ENCODE measurements around the gene GATA5.

- TF ChIP-seq, protein P1, sequence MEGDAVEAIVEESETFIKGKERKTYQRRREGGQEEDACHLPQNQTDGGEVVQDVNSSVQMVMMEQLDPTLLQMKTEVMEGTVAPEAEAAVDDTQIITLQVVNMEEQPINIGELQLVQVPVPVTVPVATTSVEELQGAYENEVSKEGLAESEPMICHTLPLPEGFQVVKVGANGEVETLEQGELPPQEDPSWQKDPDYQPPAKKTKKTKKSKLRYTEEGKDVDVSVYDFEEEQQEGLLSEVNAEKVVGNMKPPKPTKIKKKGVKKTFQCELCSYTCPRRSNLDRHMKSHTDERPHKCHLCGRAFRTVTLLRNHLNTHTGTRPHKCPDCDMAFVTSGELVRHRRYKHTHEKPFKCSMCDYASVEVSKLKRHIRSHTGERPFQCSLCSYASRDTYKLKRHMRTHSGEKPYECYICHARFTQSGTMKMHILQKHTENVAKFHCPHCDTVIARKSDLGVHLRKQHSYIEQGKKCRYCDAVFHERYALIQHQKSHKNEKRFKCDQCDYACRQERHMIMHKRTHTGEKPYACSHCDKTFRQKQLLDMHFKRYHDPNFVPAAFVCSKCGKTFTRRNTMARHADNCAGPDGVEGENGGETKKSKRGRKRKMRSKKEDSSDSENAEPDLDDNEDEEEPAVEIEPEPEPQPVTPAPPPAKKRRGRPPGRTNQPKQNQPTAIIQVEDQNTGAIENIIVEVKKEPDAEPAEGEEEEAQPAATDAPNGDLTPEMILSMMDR (IDR thresholded peaks at IDR 0.05): no peak
- TF ChIP-seq POLR2A (IDR thresholded peaks at IDR 0.05): no peak
These were observed 28.6 kb downstream of the GATA5 start for GRCh38 chr20:62446888-62447869.

Data from ovary (tissue), 3 donors.